Measurements from ENCODE around the gene MED15. TPM values are rescaled to one million over a fixed set of nuclear protein-coding genes. Genes with fewer than 3 reads are reported as not detected.

Gene MED15
- polyA plus RNA-seq, 2 of the 4 experiments (the other 2 are of a cell fraction): 10.7 to 29.7 TPM

- H3K4me3 ChIP-seq: no peak overlapping the region
- FAIRE-seq (no peak), DNase-seq (ENCODE audit: low read depth in 1 of 2, low spot score in 1 of 2) (no peak), ATAC-seq (no peak)
- ChIA-PET CTCF (interaction anchor here (0.6 to 1.9 kb wide), 9 partner anchors 10 to 132 kb away, joined by 3 to 14 read pairs (median 4); partner anchors contain the start of gene MED15), POLR2A (interaction anchor here (0.6 to 3.2 kb wide), 5 partner anchors 11 to 38 kb away, joined by 3 to 20 read pairs (median 5); partner anchors contain the start of gene MED15)
- no CpG with 5 or more reads among the region's 1 CpG for WGBS (ENCODE audit: missing lambda C conversion rate)
- H3K9me3 ChIP-seq: no peaks in the 10 kb centered on the region
- peaks cover 63% of the 10 kb centered on the region for H3K4me1 ChIP-seq
- peak overlapping the region; percentile 91 to 92 for H3K27ac ChIP-seq
- peak overlapping the region; percentile 63 for H3K4me2 ChIP-seq
- peak; percentile 42 for TF ChIP-seq POLR2A (IDR thresholded peaks at IDR 0.05; ENCODE audit: low read length)
- TF ChIP-seq, protein P1, sequence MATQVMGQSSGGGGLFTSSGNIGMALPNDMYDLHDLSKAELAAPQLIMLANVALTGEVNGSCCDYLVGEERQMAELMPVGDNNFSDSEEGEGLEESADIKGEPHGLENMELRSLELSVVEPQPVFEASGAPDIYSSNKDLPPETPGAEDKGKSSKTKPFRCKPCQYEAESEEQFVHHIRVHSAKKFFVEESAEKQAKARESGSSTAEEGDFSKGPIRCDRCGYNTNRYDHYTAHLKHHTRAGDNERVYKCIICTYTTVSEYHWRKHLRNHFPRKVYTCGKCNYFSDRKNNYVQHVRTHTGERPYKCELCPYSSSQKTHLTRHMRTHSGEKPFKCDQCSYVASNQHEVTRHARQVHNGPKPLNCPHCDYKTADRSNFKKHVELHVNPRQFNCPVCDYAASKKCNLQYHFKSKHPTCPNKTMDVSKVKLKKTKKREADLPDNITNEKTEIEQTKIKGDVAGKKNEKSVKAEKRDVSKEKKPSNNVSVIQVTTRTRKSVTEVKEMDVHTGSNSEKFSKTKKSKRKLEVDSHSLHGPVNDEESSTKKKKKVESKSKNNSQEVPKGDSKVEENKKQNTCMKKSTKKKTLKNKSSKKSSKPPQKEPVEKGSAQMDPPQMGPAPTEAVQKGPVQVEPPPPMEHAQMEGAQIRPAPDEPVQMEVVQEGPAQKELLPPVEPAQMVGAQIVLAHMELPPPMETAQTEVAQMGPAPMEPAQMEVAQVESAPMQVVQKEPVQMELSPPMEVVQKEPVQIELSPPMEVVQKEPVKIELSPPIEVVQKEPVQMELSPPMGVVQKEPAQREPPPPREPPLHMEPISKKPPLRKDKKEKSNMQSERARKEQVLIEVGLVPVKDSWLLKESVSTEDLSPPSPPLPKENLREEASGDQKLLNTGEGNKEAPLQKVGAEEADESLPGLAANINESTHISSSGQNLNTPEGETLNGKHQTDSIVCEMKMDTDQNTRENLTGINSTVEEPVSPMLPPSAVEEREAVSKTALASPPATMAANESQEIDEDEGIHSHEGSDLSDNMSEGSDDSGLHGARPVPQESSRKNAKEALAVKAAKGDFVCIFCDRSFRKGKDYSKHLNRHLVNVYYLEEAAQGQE (IDR thresholded peaks at IDR 0.05): no peak
Observed at GRCh38 chr22:20531154-20531403, 23.7 kb downstream of the MED15 start.

DNA sequence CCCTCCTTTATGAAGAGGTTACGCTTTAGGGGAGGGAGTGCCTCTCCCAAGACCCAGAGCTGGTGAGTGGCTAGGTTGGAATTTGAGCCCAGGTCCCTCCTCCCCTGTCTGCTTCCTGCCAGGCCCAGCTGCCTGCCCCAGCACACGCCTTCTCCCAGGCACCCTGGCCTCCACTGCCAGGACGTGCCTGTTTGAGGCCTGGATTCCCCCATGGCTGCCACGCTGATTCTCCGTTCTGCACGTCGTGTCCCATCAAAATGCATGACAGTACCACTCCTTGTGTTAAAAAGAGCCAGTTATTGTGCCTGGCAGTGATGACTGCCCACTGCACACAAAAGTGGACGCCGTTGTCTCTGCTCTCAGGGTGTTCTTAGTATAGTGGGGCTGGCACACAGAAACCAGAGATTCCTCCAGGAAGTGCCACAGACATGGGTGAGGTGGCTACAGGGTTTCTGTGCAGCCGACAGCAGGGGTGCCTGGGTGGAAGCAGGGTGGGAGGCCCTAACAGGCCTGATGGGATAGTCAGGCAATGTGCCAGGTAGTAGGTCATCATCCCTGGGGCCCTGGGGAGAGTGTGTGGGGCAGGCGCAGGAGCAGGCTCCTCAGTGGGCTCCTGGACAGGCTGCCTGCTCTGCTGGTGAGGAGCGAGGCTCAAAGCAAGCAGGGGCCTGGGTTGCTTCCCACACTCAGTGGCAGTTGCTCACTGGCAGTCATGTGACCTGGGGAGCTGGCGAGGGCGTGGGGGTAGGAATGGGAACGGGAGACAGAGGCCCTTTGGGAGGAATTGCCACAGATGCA, 24.2 kb downstream of the MED15 start:
- CTCF ChIA-PET: interaction anchor here (0.6 to 3.0 kb wide), 9 partner anchors 11 to 132 kb away, joined by 3 to 14 read pairs (median 4); no protein-coding TSS in a partner anchor
- ATAC-seq: peak; percentile 92
- Histone ChIP-seq H3K4me3 (no peak overlapping the region), H3K27ac (peak overlapping the region; percentile 91 to 92), H3K9me3 (no peaks in the 10 kb centered on the region), H3K4me2 (peak overlapping the region; percentile 63), H3K4me1 (peaks cover 58% of the 10 kb centered on the region)
- peak; percentile 68 to 87 for DNase-seq (ENCODE audit: low read depth in 1 of 2, low spot score in 1 of 2)
- 31% methylated on average over 8 of the region's 15 CpGs for WGBS (ENCODE audit: missing lambda C conversion rate)
- no peak for FAIRE-seq
- TF ChIP-seq FOSL2 (IDR thresholded peaks at IDR 0.05): no peak
- peak; percentile 44 for TF ChIP-seq FOSL2 (CRISPR knock-in tag; IDR thresholded peaks at IDR 0.05)
- TF ChIP-seq USF2 (IDR thresholded peaks at IDR 0.05): 0 out of 2 replicates have a peak, but pooled peaks have one; percentile 3
- peak in 1 of 2 experiments; percentile 28; a peak in 1 of 5 replicates for TF ChIP-seq JUN (IDR thresholded peaks at IDR 0.05)
- peak; percentile 68; the same call in 1 of the 2 replicates for TF ChIP-seq MAX (IDR thresholded peaks at IDR 0.05)
- TF ChIP-seq, protein P2, sequence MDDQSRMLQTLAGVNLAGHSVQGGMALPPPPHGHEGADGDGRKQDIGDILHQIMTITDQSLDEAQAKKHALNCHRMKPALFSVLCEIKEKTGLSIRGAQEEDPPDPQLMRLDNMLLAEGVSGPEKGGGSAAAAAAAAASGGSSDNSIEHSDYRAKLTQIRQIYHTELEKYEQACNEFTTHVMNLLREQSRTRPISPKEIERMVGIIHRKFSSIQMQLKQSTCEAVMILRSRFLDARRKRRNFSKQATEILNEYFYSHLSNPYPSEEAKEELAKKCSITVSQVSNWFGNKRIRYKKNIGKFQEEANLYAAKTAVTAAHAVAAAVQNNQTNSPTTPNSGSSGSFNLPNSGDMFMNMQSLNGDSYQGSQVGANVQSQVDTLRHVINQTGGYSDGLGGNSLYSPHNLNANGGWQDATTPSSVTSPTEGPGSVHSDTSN (IDR thresholded peaks at IDR 0.05): no peak
- POLR2A ChIA-PET: interaction anchor here (0.6 to 3.2 kb wide), 3 partner anchors 12 to 37 kb away, joined by 3 to 20 read pairs (median 5); partner anchors contain the start of gene MED15

GRCh38 chr22:20532256-20532993, 25.0 kb downstream of the MED15 start:
- ATAC-seq: no peak
- DNase-seq (ENCODE audit: low read depth in 1 of 2, low spot score in 1 of 2): no peak
- ChIA-PET POLR2A (interaction anchor here (1.6 to 3.2 kb wide), 2 partner anchors 25 to 37 kb away, joined by 5 to 20 read pairs; partner anchors contain the start of gene MED15), CTCF (interaction anchor here (0.9 to 3.0 kb wide), 5 partner anchors 11 to 114 kb away, joined by 3 to 13 read pairs (median 3); no protein-coding TSS in a partner anchor)
- FAIRE-seq: no peak
- Histone ChIP-seq H3K4me2 (peak overlapping the region; percentile 63), H3K27ac (peak overlapping the region; percentile 91 to 92), H3K9me3 (no peaks in the 10 kb centered on the region), H3K4me3 (no peak overlapping the region), H3K4me1 (peaks cover 50% of the 10 kb centered on the region)
- 81% methylated on average over 5 of the region's 10 CpGs for WGBS (ENCODE audit: missing lambda C conversion rate)
- TF ChIP-seq POLR2AphosphoS2 (conservative IDR thresholded peaks at IDR 0.05; ENCODE audit: low read length) (no peak), RCOR1 (IDR thresholded peaks at IDR 0.05; ENCODE audit: low read depth, low read length) (no peak), RAD21 (conservative IDR thresholded peaks at IDR 0.05 in 1 of 2, IDR thresholded peaks at IDR 0.05 in 1 of 2) (no peak), MYC (IDR thresholded peaks at IDR 0.05; ENCODE audit: borderline replicate concordance, low read length) (no peak), MAX (IDR thresholded peaks at IDR 0.05) (no peak), CBX8 (IDR thresholded peaks at IDR 0.05) (no peak), FOSB (CRISPR knock-in tag; IDR thresholded peaks at IDR 0.05) (no peak), EHMT2 (IDR thresholded peaks at IDR 0.05; ENCODE audit: low read depth) (no peak), HMGXB4 (CRISPR knock-in tag; IDR thresholded peaks at IDR 0.05; ENCODE audit: borderline replicate concordance) (no peak), POLR2A (IDR thresholded peaks at IDR 0.05; ENCODE audit: low read length) (no peak), HES2 (IDR thresholded peaks at IDR 0.05) (no peak)

All from A549 (cell line).